ENCODE measurements around the gene WIPF1.

WIPF1 gene

GRCh38 chr2:174618179-174618578 lies 20.6 kb upstream of the WIPF1 start:
- no peak for FAIRE-seq

- FAIRE-seq: no peak
Observed at GRCh38 chr2:174617718-174618117, 20.1 kb upstream of the WIPF1 start.

- FAIRE-seq: no peak
Observed at GRCh38 chr2:174617120-174617519, 19.5 kb upstream of the WIPF1 start.

- FAIRE-seq: no peak
Observed at GRCh38 chr2:174615871-174616436, 18.4 kb upstream of the WIPF1 start.

GRCh38 chr2:174614261-174614660 lies 16.7 kb upstream of the WIPF1 start:
- no peak for FAIRE-seq

- FAIRE-seq: no peak
Observed at GRCh38 chr2:174613531-174613930, 15.9 kb upstream of the WIPF1 start.

- FAIRE-seq: no peak
Observed at GRCh38 chr2:174612970-174613369, 15.4 kb upstream of the WIPF1 start.

- no peak for FAIRE-seq
Observed at GRCh38 chr2:174611854-174612253, 14.2 kb upstream of the WIPF1 start.

- no peak for FAIRE-seq
Observed at GRCh38 chr2:174611006-174611405, 13.4 kb upstream of the WIPF1 start.

- FAIRE-seq: no peak
Observed at GRCh38 chr2:174610243-174610995, 12.8 kb upstream of the WIPF1 start.

- FAIRE-seq: no peak
Observed at GRCh38 chr2:174609261-174609660, 11.7 kb upstream of the WIPF1 start.

GRCh38 chr2:174608866-174609214 lies 11.2 kb upstream of the WIPF1 start:
- FAIRE-seq: no peak

- no peak for FAIRE-seq
Observed at GRCh38 chr2:174607989-174608865, 10.6 kb upstream of the WIPF1 start.

- FAIRE-seq: no peak
Observed at GRCh38 chr2:174607584-174607983, 10.0 kb upstream of the WIPF1 start.

- no peak for FAIRE-seq
Observed at GRCh38 chr2:174606336-174606735, 8.7 kb upstream of the WIPF1 start.

GRCh38 chr2:174605687-174606086 lies 8.1 kb upstream of the WIPF1 start:
- FAIRE-seq: no peak

- FAIRE-seq: no peak
Observed at GRCh38 chr2:174603280-174603679, 5.7 kb upstream of the WIPF1 start.

- no peak for FAIRE-seq
Observed at GRCh38 chr2:174602745-174603144, 5.1 kb upstream of the WIPF1 start.

GRCh38 chr2:174600349-174600748 lies 2.7 kb upstream of the WIPF1 start:
- FAIRE-seq: no peak

- FAIRE-seq: no peak
Observed at GRCh38 chr2:174599310-174599921, 1.8 kb upstream of the WIPF1 start.

- FAIRE-seq: no peak
Observed at GRCh38 chr2:174597009-174597344, 627 bp downstream of the WIPF1 start.

- FAIRE-seq: no peak
Observed at GRCh38 chr2:174595891-174596397, 1.7 kb downstream of the WIPF1 start.

GRCh38 chr2:174595116-174595809 lies 2.3 kb downstream of the WIPF1 start:
- no peak for FAIRE-seq

Data from colon (tissue), 2 donors.